Stimulated activated CD4-positive, alpha-beta T cell treated with anti-CD3 and anti-CD28 coated beads, Interleukin-4, amount 100 ng/mL, for 4 hours (primary cell): ENCODE data around the gene HRAS.

ENCODE experiments used
- DNase-seq, 2 experiments: peaks; one replicate each; pipeline ENCODE4 v3.0.0-alpha.2; 2020

HRAS gene

GRCh38 chr11:491358-491757, 44.0 kb downstream of the HRAS start:
- DNase-seq: no peak

- no peak for DNase-seq
These were observed 44.5 kb downstream of the HRAS start for GRCh38 chr11:490930-491260.

- DNase-seq: no peak
These were observed 45.0 kb downstream of the HRAS start for GRCh38 chr11:490186-490929.

- no peak for DNase-seq
These were observed 45.7 kb downstream of the HRAS start for GRCh38 chr11:489610-490185.

- DNase-seq: no peak
These were observed 46.4 kb downstream of the HRAS start for GRCh38 chr11:488992-489391.

DNA sequence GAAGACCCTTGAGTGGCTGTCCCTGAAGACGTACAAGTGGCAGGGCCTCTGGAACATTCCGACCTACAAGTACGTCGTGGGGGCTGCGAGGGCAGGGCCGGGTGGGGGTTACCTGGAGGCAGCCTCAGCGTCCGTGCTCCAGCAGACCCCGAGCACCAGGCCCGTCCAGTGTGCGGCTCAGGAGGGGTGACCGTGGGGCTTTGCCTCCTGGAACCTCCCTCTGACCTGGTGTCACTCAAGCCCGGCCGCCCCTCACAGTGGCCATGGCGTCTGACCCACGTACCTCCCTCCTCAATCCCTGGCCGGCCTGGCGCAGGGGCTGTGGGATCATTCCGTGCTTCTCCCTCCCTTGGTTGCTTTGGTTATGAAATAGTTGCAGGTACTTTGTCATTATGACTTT, 46.8 kb downstream of the HRAS start:
- DNase-seq: no peak

GRCh38 chr11:488062-488461, 47.3 kb downstream of the HRAS start:
- no peak for DNase-seq

DNA sequence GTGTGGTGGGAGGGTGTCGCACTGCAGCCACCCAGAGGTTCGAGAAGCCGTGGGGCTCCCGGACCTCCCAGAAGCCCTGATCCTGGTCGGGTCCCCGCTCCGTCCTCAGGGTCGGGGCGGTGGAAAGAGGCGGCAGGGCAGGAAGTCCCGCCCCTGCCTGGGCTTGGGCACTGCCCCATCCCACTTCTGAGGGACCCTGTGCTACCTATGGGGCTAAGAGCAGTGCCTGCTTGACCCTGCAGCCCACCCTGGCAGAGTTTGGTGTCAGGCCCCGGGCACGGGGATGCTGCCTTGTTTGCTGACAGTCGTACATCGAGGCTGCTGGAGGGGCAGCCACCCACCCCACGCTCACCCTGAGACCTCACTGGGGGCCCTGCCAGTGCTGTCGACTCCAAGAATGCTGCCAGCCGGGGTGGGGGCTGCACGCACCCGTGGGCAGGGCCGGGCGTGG, 47.8 kb downstream of the HRAS start:
- DNase-seq: no peak

- DNase-seq: no peak
These were observed 49.2 kb downstream of the HRAS start for GRCh38 chr11:486189-486588.

DNA sequence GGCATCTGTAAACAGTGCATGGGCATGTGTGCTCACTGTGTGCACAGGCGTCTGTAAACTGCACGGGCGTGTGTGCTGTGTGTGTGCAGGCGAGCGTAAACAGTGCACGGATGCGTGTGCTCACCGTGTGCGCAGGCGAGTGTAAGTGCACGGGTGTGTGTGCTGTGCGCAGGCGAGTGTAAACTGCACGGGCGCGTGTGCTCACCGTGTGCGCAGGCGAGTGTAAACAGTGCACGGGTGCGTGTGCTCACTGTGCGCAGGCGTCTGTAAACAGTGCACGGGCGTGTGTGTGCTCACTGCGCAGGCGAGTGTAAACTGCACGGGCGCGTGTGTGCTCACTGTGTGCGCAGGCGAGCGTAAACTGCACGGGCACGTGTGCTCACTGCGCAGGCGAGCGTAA, 50.8 kb downstream of the HRAS start:
- DNase-seq: no peak
